Measurements from ENCODE around the gene EEF1A1.

EEF1A1 gene

GRCh38 chr6:73503027-73503772, 17.6 kb downstream of the EEF1A1 start:
- DNase-seq: no peak

DNA sequence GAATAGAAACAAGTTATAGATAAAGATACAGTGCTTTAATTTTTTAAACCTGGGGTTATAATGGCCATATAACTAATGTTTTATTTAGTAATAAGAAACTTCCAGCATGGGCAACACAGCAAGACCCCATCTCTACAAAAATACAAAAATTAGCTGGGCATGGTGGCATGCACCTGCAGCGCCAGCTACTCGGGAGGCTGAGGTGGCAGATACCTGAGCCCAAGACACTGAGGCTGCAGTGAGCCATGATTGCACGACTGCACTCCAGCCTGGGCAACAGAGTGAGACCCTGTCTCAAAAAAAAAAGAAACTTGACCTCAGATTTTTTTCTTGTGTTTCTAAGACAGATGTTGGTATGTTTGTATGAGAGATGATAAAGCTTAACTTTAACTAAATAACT, 22.9 kb downstream of the EEF1A1 start:
- no peak for DNase-seq

DNA sequence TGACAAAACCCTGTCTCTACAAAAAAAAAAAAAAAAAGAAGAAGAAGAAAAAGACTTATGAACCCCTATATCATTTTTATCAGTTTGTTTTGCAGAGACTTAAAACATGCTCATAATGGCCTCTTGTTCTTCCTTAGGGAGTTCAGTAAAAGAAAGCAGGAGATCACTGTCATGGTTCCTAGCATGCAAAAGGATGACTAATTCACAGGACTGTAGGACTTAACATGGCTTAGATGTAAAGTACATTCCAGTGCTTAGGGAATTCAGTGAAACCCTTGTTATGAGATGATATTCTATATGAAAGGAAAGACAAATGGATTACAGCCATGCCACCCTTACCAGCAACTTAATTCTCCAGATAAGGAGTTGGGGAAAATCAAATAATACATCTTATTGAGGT, 29.5 kb downstream of the EEF1A1 start:
- DNase-seq: peak; percentile 12

DNA sequence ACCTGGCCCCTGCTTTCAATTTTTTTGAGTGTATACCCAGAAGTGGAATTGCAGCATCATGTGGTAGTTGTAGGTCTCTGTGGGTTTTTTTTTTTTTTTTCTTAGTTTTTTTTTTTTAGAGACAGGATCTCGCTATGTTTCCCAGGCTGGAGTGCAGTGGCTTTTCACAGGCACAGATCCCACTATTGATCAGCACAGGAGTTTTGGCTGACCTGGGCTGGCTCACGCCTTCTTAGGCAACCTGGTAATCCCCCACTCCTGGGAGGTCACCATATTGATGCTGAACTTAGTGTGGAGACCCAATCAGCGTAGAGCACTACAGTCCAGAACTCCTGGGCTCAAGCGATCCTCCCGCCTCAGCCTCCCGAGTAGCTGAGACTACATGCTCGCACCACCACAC, 33.4 kb downstream of the EEF1A1 start:
- DNase-seq: no peak

DNA sequence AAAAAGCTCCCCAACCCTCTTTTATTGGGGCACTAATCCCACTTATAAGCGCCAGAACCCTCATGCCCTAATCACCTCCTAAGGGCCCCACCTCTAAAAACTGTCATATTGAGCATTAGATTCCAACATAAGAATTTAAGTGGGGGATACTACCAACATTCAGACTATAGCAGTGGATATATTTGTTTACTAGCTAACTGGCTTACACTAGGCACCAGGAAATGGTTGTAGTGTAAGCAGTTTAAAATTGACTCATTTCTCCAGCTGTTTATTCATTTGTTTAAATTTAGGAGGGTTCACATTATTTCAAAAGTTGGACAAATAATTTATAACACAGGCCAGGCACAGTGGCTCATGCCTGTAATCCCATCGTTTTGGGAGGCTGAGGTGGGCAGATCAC, 36.4 kb downstream of the EEF1A1 start:
- DNase-seq: no peak

- no peak for DNase-seq
Measured at GRCh38 chr6:73481969-73482368, 38.9 kb downstream of the EEF1A1 start.

DNA sequence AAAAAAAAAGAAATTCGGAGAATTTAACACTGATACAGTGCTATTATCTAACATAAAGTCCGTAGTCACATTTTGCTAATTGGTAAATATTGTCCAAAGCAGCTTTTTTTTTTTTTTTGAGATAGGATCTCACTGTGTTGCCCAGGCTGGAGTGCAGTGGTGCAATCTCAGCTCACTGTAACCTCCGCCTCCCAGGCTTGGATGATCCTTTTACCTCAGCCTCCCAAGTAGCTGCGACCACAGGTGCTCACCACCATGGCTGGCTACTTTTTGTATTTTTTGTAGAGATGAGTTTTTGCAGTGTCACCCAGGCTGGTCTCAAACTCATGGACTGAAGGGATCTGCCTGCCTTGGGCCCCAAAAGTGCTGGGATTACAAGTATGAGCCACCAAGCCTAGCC, 43.4 kb downstream of the EEF1A1 start:
- no peak for DNase-seq

- no peak for DNase-seq
Measured at GRCh38 chr6:73476723-73477122, 44.1 kb downstream of the EEF1A1 start.

DNA sequence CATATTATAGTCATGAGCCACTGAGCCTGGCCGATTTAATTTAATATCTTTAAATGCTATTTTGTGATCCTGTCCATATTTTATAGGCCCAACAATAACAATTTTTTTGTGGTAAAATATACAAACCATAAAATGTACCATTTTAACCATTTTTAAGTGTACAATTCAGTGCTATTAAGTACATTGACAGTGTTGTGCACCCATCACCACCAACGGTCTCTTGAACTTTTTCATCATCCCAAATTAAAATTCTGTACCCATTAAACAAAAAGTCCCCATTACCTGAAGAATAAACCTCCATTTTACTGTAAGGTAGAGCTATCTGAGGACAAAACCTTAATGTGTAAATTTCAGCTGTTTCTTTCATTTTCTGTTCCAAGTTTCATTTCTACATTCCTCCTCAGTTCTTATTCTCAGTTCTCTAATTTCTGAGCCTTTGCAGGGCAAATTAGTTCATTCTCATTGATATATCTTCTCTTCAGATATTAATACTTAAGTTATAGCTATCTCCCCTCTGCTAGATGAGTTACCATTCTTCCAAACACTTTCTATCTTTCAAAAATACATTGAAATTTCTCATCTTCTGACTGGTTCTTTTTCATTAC, 49.0 kb downstream of the EEF1A1 start:
- DNase-seq: no peak
